GM21825 (cell line): ENCODE measurements around the gene THG1L.
"Not testable (repeated sequence)": the region's sequence is repeated elsewhere in the genome, so short reads cannot be mapped to it uniquely, and the experiment has no call there.

Experiments
- ATAC-seq: cut with Tn5 transposase; IDR thresholded peaks from one replicate; pipeline ENCODE4 v1.9.1; 2021; ENCODE audit warnings: mild to moderate bottlenecking, moderate library complexity; ENCODE audit not compliant: unreplicated experiment

Gene THG1L

DNA sequence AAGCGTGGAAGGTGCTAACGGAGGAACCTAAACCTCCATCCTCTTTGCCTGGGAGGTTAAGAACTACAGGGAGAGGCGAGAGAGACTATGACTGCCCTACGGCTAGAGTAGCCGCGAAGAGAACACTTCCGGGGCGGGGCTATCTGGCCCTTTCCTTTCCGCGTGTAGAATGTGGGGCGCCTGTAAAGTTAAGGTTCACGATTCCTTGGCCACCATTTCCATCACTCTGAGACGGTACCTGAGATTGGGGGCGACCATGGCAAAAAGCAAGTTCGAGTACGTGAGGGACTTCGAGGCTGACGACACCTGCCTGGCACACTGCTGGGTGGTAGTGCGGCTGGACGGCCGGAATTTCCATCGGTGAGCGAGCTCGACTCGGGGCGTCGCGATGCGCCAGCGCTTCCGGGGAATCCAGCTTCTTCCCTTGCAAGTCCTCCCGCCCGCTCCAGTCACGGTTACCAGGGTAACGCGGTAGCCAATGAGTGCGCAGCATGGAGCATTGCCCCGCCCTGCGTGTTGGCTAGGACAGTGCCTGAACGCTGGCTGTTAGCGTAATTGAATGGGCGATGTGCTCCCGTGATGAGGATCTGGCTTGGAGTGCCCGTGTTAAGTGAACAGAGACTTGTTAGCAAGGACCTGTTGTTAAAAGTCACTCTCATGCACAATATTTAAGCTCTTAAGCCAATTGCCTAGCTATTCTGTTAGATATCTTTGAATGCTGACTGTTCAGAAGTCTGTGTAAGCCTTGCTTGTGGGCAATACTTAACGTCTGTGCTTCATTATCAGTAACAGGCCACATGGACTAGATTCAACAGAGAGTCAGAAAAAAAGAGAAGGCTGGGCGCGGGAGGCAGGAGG lies at the start of gene THG1L:
Gene THG1L, plus strand, starts transcription at position 149 of the 858 bp plus-strand sequence. Its CDS starts 21 bp downstream, at position 170.
- peak; percentile 93 for ATAC-seq

GRCh38 chr5:157682257-157682656 lies 49.0 kb upstream of the THG1L start:
- ATAC-seq = no peak

DNA sequence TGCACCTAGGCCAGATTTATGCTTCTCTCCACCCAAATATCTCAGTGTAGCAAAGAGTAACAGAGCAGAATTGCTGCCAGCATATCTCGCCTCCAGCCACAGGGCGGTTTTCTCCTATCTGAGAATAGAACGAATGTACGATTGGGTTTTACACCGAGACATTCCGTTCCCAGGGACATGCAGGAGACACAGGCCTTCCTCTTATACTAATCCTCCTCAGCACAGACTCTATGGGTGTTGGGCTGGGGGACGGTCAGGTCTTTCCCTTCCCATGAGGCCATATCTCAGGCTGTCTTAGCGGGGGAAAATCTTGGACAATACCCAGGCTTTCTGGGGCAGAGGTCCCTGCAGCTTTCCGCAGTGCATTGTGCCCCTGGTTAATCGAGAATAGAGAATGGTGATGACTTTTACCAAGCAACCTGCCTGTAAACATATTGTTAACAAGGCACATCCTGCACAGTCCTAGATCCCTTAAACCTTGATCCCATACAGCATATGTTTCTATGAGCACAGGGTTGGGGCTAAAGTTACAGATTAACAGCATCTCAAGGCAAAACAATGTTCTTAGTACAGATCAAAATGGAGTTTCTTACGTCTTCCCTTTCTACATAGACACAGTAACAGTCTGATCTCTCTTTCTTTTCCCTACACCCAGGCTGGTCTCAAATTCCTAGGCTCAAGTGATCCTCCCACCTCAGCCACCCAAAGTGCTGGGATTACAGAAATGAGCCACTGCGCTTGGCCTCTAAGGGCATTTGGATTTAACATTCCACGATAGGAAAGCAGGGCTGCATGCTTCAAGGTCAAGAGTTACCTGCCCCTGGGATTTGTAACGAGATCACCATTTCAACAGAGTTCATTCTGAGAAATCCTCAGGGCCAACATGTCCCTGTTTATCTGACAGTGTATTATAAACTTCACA lies 44.7 kb upstream of the THG1L start:
- ATAC-seq = not testable (repeated sequence)

- ATAC-seq = no peak
These were observed 44.0 kb upstream of the THG1L start for GRCh38 chr5:157687198-157687554.

- no peak for ATAC-seq
These were observed 41.1 kb upstream of the THG1L start for GRCh38 chr5:157689942-157690689.

DNA sequence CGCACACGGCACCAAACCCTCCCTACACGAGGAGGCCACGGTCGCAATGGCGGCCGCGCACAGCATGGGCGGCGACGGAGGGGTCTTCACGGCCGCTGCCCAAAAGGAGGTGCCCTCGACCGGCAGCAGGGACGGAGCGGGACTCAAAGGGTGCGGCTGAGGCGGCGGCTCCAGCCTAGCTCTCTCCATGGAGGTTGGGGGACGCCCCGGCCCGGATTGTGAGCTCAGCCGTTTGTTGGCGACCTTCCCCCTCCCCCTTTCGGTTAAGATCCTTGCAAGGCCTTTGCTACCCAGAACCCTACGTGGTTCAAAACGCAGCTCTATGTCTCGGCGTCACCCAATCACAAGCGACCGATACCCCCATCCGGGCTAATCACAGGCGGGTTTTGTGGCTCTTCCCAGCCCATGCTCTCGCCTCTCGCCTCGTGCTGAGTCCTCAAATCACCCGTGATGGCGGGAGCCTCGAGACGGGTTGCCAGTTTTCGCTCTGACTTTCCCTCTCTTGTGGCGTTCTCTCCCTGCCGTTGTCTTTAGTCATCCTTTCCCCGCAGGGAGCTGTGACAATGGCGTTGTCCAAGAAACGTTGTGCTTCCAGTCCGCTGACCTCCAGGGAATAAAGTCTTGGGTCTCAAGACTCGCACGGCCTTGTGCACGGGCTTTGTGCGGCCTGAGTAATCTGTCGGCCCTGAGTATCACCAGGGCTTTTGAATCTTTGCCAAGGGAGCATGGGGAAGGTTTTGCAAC lies 40.4 kb upstream of the THG1L start:
- no peak for ATAC-seq

- not testable (repeated sequence) for ATAC-seq
These were observed 37.4 kb upstream of the THG1L start for GRCh38 chr5:157693816-157694215.

GRCh38 chr5:157696154-157696553 lies 35.1 kb upstream of the THG1L start:
- not testable (repeated sequence) for ATAC-seq

DNA sequence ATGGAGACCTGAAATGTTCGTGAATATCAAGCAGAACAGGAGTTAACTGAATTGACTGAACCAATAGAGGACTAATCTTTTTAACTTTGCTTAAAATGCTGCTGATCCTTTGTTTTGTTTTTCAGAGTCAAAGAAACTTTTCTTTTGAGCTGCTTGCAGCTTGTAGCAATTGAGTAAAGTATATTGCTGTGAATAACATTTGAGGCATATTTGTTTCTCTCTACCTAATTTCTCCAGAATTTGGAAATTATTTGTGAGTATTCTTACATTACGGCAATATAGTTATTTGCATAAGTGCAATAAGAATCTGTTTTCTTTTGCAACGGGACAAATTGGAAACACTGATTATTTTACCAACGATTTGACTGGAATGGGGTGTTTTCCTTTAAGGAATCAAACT lies 32.5 kb upstream of the THG1L start:
- ATAC-seq = not testable (repeated sequence)

GRCh38 chr5:157703736-157704135 lies 27.5 kb upstream of the THG1L start:
- ATAC-seq = no peak

DNA sequence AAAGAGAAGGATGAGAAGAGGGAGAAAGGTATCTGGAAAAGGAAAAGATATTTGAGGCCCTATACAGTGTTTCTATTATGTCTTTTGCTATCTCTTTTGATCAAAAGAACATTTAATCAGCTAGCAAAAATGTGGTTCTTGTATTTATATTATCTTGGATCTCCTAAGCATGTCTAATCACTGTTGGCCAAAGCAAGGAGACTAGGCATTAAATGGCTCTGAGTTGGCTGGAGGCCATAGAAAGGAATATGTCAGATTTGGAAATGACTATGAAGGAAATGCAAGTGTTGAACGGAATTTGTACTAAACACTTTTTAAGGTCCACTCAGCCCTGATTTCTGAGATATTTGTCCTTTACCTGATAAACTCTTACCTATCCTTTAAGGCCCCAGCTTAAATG lies 22.4 kb upstream of the THG1L start:
- no peak for ATAC-seq

GRCh38 chr5:157709346-157709745 lies 21.9 kb upstream of the THG1L start:
- ATAC-seq = no peak

GRCh38 chr5:157710431-157710830 lies 20.8 kb upstream of the THG1L start:
- ATAC-seq = no peak

DNA sequence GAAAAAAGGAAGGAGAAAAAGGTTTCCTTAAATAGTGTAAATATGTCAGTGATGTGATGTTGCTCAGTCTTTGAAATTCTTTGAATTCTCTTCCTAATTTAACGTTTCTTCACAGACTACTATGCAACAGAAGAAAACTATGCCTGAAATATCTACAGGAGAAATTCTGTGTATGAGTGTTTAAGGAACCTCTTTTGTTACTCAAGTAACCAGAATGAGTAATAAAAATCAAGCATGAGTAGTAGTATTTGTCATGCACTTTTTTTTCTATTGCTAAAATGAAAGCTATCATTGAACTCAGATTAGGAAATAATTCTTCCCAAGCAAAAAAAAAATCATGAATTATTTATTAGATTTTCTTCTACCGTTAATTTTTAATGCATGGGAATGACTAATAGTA lies 20.3 kb upstream of the THG1L start:
- no peak for ATAC-seq

DNA sequence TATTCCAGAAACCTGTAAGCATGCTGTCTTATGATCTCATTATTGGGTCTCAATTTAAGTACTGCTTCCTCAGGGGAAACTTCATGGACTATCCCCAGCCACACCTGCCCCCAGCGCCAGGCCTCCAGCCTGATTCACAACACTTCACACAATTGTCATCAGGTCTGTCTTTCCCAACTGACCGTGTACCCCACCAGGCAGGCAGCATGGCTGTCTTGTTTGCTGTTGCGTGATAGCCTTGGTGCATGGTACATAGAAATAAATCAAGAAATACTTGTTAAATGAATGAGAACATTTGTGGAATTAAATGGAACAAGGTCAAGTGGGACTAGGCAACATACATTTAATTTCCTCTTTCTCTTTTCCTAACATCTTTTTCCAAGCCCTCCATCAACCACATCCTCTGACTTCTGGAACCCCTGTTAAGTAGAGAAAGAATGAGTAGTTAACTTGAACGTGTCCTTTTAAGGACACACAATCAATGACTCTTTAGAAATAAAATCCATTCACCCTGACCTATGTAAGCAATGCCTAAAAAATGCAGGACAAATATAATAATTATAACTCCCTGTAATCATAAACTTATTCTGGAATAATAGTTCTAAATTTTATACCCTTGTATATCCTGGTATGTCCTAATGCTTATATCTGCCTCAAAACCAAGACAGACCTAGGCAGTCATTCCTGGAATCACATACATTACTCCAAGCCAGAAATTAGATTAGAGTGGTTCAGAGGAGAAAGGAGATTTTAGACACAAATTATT lies 17.2 kb upstream of the THG1L start:
- no peak for ATAC-seq

DNA sequence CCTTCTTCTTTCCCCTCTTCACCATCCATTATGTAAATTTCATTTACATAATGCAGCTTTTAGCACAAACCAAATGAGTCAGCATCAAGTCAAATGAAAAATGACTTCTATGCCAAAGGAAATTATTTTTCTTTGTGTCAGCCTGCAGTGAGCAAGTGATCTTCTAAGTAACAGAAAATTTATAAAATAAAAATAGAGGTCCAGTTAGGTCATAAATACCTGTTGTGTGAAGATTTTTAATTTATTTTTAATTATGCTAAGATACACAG lies 16.7 kb upstream of the THG1L start:
- no peak for ATAC-seq

DNA sequence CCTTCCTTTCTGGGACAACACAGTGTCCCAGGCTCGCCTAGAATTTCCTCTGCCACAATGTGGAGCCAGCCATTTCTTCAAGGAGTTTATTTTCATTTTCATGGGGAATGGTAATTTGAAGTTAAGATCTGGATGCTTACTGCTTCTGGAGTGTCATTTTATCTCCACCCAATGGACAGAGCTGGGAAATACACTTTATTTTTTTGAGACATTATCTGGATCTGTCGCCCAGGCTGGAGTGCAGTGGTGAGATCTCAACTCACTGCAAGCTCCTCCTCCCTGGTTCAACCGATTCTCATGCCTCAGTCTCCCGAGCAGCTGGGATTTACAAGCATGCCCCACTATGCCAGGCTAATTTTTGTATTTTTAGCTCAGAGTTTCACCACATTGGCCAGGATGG lies 12.7 kb upstream of the THG1L start:
- ATAC-seq = no peak

DNA sequence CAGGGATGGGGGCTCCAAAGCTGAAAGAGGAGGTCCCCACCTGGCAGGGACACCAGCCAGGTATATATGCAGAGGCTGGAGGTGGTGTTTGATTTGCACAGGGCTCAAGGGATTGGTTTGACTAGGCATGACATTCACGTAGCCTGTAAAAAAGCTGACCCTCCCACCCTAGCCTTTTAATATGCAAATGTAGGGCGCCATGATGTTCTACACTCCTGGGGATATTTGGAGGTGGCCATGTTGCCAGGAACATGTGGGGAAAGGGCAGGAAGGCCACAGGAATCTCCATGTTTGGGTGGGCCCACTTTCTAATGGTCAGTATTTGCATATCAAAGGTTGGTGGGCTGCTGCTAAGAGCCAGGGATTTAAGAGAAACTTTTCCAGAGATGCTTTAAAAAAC lies 12.0 kb upstream of the THG1L start:
- no peak for ATAC-seq

GRCh38 chr5:157721159-157721558 lies 10.1 kb upstream of the THG1L start:
- no peak for ATAC-seq

DNA sequence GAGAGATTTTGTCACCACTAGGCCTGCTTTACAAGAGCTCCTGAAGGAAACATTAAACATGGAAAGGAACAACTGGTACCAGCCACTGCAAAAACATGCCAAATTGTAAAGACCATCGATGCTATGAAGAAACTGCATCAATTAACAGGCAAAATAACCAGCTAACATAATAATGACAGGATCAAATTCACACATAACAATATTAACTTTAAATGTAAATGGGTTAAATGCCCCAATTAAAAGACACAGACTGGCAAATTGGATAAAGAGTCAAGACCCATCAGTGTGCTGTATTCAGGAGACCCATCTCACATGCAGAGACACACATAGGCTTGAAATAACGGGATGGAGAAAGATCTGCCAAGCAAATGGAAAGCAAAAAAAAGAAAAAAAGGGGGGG lies 8.3 kb upstream of the THG1L start:
- ATAC-seq = not testable (repeated sequence)
